Retinal pigment epithelial cell (primary cell): ENCODE data around the gene GREM2.

Experiments
- DNase-seq: peaks from one replicate; pipeline ENCODE4 v3.0.0-alpha.2; 2010; ENCODE audit warnings: low read depth
- H3K4me3 ChIP-seq: 2 replicates; pipeline ENCODE4 v1.5.1; 2011; ENCODE audit warnings: mild to moderate bottlenecking, low read length, control low read depth, moderate library complexity
- CTCF ChIP-seq: conservative IDR thresholded peaks from 2 replicates; pipeline ENCODE4 v1.5.1; 2011; ENCODE audit warnings: low read depth, low read length, control low read depth, inconsistent platforms

The GREM2 gene

DNA sequence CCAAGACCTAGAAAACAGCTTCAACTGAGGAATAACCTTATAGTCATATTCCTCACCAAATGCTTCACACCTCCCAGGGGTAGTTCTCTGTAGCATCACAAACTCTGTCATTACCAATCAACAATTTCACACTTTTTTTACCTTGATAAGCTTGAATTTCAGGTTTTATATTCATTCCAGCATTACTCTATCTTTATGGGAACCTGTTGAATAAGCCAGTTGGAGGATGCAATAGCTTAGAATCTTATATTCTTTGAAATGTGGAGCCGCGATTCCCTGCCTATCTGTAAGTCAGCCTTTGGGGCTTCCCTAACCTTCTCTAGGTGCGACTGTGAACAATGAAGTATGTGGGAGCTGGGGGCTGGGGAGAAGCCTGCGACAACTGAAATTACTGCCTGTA is 145.4 kb downstream of the GREM2 start:
- TF ChIP-seq CTCF, result no peak
- H3K4me3 ChIP-seq, result no peak overlapping the region
- no peak for DNase-seq

DNA sequence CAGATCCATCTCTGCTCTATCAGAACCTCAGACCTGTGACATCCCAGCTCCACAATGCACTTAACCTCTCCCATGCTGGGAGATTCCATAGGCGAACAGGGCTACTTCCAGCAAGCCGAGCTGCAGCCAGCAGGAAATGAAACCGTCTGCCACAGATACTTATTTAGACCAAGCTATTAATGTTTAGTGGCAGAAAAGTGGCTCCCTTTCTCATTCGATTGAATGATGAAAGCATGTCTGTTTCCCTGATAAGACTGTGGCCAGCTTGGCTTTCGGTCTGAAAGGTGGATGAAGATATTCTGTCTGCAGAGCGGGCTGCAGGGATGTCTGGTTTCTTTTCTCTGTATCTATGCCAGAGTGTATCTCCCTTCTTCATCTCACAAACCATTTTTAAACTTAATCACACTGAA is 146.4 kb downstream of the GREM2 start:
- no peak for DNase-seq
- H3K4me3 ChIP-seq, result no peak overlapping the region
- TF ChIP-seq CTCF, result no peak

DNA sequence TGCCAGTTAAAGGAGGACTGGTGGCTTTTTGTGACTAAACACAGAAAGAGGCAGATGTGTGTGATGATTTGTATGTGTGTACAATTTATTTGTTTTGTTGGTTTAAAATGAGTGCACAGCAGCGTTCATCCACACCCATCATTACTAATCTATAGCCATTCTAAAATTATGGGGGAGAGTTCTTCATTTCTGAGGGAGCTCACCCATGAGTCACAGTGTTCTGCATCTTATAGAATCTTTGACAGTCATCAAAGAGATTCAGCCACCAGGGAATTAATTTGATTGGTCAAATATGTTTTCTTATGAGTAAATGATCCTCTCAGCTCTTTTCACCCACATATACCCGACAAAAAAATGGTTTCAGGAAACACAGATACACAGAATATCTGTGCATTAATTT is 147.9 kb downstream of the GREM2 start:
- TF ChIP-seq CTCF, result no peak
- no peak for DNase-seq
- no peak overlapping the region for H3K4me3 ChIP-seq

- no peak for TF ChIP-seq CTCF
- no peak overlapping the region for H3K4me3 ChIP-seq
Measured at GRCh38 chr1:240462766-240463395, 149.1 kb downstream of the GREM2 start.

GRCh38 chr1:240462277-240462676 is 149.7 kb downstream of the GREM2 start:
- TF ChIP-seq CTCF, result no peak
- H3K4me3 ChIP-seq, result no peak overlapping the region
- DNase-seq, result no peak

More at GRCh38 chr1:240462766-240463395, 149.1 kb downstream of the GREM2 start:
- DNase-seq, result no peak

- no peak for DNase-seq
- H3K4me3 ChIP-seq, result no peak overlapping the region
- TF ChIP-seq CTCF, result no peak
Measured at GRCh38 chr1:240457203-240457602, 154.8 kb downstream of the GREM2 start.

GRCh38 chr1:240455228-240455821 is 156.6 kb downstream of the GREM2 start:
- H3K4me3 ChIP-seq, result no peak overlapping the region
- TF ChIP-seq CTCF, result peak; percentile 59
- DNase-seq, result no peak
